ENCODE results near the gene CAST.

CAST gene

DNA sequence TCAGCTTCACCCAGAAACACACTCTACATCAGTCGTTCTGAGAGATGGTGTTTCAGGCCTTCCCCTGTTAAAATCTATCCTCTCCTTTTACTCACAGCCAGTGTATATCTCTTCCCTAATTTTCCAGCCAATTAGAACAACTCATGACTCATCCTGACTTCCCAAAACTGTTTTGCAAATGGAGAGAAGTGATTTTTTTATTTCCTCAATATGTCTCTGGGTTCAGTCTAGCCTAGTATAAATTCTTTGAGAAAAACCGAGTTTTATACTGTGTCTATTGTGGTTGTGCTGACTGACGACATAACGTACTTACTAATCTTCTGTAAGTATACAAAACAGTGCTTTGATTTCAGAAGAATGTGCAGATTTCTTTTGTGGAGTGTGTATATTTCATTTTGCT, 28.4 kb upstream of the CAST start:
- no peak overlapping the region for H3K27ac ChIP-seq
- H3K4me3 ChIP-seq (ENCODE audit: low read depth, low read length) = no peak overlapping the region
- H3K9me3 ChIP-seq (ENCODE audit: severe bottlenecking) = no peaks in the 10 kb centered on the region
- no peaks in the 10 kb centered on the region for H3K27me3 ChIP-seq (ENCODE audit: insufficient read depth, low read depth, severe bottlenecking)
- DNase-seq = no peak
- TF ChIP-seq, protein P1, sequence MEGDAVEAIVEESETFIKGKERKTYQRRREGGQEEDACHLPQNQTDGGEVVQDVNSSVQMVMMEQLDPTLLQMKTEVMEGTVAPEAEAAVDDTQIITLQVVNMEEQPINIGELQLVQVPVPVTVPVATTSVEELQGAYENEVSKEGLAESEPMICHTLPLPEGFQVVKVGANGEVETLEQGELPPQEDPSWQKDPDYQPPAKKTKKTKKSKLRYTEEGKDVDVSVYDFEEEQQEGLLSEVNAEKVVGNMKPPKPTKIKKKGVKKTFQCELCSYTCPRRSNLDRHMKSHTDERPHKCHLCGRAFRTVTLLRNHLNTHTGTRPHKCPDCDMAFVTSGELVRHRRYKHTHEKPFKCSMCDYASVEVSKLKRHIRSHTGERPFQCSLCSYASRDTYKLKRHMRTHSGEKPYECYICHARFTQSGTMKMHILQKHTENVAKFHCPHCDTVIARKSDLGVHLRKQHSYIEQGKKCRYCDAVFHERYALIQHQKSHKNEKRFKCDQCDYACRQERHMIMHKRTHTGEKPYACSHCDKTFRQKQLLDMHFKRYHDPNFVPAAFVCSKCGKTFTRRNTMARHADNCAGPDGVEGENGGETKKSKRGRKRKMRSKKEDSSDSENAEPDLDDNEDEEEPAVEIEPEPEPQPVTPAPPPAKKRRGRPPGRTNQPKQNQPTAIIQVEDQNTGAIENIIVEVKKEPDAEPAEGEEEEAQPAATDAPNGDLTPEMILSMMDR (IDR thresholded peaks at IDR 0.05; ENCODE audit: low read depth, low read length) = no peak
- no peaks in the 10 kb centered on the region for H3K36me3 ChIP-seq

DNA sequence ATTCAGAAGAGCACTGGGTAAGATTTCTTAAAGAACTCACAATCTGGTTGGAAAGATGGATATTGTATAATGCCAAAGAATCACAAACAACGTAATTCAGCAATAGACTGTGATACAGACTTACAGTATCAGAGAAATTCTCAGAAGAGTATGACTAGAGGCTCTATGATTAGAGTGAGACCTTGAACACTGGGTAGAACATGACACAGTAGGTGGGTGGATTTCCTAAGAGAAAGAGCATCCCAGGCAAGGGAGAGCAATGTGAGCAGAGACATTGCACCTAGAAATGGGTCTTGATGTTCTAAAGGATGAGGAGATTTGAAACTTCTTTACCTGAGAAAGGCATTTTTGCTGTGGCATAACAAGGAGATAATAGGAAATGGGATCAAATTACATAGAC, 27.3 kb upstream of the CAST start:
- no peaks in the 10 kb centered on the region for H3K36me3 ChIP-seq
- H3K9me3 ChIP-seq (ENCODE audit: severe bottlenecking) = no peaks in the 10 kb centered on the region
- no peak for DNase-seq
- no peaks in the 10 kb centered on the region for H3K27me3 ChIP-seq (ENCODE audit: insufficient read depth, low read depth, severe bottlenecking)
- no peak overlapping the region for H3K27ac ChIP-seq
- TF ChIP-seq, protein P1 (IDR thresholded peaks at IDR 0.05; ENCODE audit: low read depth, low read length) = no peak
- H3K4me3 ChIP-seq (ENCODE audit: low read depth, low read length) = no peak overlapping the region

- TF ChIP-seq, protein P1 (IDR thresholded peaks at IDR 0.05; ENCODE audit: low read depth, low read length) = no peak
Measured at GRCh38 chr5:96636046-96636445, 26.1 kb upstream of the CAST start.

GRCh38 chr5:96636594-96636993, 25.6 kb upstream of the CAST start:
- no peak for DNase-seq
- H3K4me3 ChIP-seq (ENCODE audit: low read depth, low read length) = no peak overlapping the region
- TF ChIP-seq, protein P1 (IDR thresholded peaks at IDR 0.05; ENCODE audit: low read depth, low read length) = no peak
- no peaks in the 10 kb centered on the region for H3K36me3 ChIP-seq
- no peaks in the 10 kb centered on the region for H3K27me3 ChIP-seq (ENCODE audit: insufficient read depth, low read depth, severe bottlenecking)
- no peaks in the 10 kb centered on the region for H3K9me3 ChIP-seq (ENCODE audit: severe bottlenecking)
- H3K27ac ChIP-seq = no peak overlapping the region

More at GRCh38 chr5:96636046-96636445, 26.1 kb upstream of the CAST start:
- Histone ChIP-seq H3K27ac (no peak overlapping the region), H3K36me3 (no peaks in the 10 kb centered on the region), H3K4me3 (ENCODE audit: low read depth, low read length) (no peak overlapping the region), H3K27me3 (ENCODE audit: insufficient read depth, low read depth, severe bottlenecking) (no peaks in the 10 kb centered on the region), H3K9me3 (ENCODE audit: severe bottlenecking) (no peaks in the 10 kb centered on the region)
- DNase-seq = no peak

GRCh38 chr5:96637196-96637595, 25.0 kb upstream of the CAST start:
- Histone ChIP-seq H3K9me3 (ENCODE audit: severe bottlenecking) (no peaks in the 10 kb centered on the region), H3K36me3 (no peaks in the 10 kb centered on the region), H3K27ac (no peak overlapping the region), H3K27me3 (ENCODE audit: insufficient read depth, low read depth, severe bottlenecking) (no peaks in the 10 kb centered on the region), H3K4me3 (ENCODE audit: low read depth, low read length) (no peak overlapping the region)
- no peak for DNase-seq
- TF ChIP-seq, protein P1 (IDR thresholded peaks at IDR 0.05; ENCODE audit: low read depth, low read length) = no peak

DNA sequence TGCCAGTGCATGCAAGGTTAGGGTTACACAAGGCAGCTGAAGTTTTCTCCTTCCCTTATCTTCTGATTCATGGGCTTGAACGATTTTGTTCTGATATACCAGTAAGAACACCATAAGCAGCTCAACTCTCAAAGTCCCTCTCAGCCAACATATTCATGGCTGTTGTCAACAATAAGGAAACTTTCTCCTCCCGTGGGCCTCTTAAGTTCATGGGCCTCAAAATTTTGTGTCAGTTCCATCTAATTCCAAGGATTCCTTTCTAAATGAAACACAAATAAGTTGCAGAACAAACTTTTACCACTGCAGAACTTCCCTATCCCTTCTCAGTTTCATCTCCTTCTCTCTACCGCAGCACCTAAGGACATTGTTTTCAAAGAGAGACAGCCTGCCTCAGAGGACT, 23.6 kb upstream of the CAST start:
- Histone ChIP-seq H3K27me3 (ENCODE audit: insufficient read depth, low read depth, severe bottlenecking) (no peaks in the 10 kb centered on the region), H3K36me3 (no peaks in the 10 kb centered on the region), H3K27ac (no peak overlapping the region), H3K4me3 (ENCODE audit: low read depth, low read length) (no peak overlapping the region), H3K9me3 (ENCODE audit: severe bottlenecking) (no peaks in the 10 kb centered on the region)
- no peak for DNase-seq
- TF ChIP-seq, protein P1 (IDR thresholded peaks at IDR 0.05; ENCODE audit: low read depth, low read length) = no peak

Data from WERI-Rb-1 (cell line).